Measurements from ENCODE around the gene DMRTA2.

The DMRTA2 gene

DNA sequence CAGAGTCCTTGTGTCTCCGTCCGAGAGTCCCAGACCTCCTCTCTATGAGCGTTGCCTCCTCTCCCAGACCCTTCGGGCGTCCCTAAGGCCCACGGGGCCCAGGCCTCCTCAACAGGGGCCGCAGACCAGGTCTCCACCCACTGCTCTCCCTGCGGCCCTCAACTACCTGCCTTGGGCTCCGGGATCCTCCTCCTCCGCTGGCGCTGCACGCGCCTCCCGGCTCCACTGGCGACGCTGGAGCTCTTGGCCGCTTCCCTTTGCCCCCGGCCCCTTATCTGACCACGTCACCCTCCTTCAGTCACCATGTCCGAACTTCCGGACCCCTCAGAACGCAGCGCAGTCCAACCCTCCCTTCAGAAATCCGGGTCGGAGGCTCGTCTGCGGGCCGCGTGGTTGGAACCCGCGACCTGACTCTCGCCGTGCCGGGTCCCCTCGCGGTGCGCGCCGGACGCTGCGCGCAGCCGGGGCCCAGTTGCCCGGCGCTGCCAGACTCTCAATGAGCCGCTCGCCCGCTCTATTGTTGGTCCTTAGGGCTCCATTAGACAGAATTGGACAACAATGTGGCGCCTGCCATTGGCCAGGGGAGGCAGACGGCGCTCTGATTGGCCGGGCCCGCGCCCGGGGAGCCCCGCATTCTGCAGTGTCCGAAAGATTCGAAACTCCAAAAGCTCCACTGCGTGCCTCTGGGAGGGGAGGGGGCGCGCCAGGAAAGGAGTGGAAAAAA lies at the start of gene DMRTA2:
TSS of gene DMRTA2 (minus strand) at position 498 of the 724 bp plus-strand sequence. CDS start 1,907 bp downstream, outside the sequence.
- DNase-seq, result peak in 25 of 56 donors; percentile 2 to 54 (median 17)

DNA sequence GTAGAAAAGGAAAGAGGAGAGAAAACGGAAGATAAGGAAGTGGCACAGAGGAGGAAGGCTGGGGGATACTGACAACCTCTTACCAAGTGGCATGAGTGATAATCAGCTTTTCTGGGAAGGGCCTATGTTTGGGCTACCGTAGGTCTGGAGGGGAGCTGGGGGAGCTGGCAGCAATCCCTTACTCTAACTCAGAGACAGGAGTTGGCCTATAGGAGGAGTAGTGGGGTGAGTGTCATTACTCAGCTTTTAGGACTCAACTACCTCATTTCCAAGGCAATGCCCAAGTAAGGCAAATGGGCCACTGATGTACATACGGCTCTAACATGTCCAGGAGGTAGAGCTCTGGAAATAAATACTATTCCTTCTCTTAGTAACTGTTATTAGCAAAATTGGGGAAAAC lies 48.7 kb upstream of the DMRTA2 start:
- DNase-seq, result no peak

DNA sequence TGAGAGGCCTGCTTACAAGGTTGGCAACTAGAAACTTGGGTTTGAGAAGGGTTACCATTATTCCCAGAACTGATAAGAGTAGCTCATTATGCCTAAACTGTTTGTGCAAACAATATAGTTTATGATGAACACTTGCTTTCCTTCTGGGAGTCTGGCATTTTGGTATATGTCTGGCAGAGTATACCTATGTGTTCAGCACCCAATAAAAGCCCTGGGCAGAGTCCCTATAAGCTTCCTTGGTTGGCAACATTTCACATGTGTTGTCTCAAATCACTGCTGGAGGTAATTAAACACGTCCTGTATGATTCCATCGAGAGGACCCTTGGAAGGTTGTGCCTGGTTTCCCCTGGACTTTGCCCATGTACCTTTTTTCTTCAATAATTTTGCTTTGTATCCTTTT lies 39.7 kb upstream of the DMRTA2 start:
- no peak for DNase-seq

DNA sequence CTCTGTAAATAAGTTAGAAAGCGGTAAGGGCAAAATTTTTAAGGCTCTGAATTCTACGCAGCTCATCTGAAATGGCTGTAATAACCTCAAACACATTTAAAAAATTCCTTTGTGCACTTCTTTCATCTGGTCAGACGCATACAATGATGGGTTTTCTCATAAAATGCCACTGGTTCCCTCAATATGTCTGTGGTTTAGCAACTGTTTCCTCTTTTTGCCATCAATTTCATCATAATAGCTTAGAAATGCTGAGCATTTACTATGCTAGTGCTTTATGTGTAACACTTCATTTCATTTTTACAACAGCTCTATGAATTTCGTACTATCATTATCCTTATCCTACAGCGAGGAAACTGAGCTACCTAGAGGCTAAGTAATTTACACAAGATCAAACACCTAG lies 35.3 kb upstream of the DMRTA2 start:
- no peak for DNase-seq

DNA sequence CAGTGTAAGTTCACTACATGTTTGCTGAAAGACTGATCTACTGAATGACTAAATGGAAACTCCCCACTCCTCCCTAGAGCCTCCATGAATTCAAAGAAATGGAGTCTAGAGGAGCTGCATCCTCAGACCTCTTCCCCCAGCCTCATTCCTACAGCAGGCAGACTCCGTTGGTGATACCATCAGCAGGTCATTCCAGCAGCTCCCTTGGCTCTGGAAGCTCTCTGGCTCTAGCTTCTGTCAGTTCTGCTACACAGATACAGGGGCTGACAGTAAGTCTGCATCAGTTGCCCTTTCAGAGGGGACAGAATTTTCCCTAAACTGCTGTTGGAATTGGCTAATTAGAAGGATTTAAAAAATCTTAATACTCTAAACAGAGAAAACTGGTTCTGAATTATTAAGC lies 31.7 kb upstream of the DMRTA2 start:
- DNase-seq, result no peak

DNA sequence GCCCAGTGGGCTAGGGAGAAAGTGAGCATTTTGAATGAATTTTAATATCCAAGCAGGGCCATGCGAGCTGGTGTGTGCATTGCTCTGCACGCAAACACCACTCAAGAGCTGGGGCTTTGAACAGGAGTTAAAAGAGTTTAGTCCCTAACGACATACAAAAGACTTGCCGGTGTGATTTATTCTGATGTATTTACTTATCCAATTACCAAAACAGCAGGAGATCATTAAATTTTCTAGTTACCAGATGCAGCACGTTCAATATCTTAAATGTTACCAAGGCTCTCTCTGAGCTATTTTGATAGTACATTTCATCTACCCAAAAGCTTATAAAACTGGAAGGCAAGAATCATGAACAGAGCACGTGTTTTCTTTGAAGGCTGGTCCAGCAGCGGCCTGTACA lies 30.0 kb upstream of the DMRTA2 start:
- DNase-seq, result no peak

DNA sequence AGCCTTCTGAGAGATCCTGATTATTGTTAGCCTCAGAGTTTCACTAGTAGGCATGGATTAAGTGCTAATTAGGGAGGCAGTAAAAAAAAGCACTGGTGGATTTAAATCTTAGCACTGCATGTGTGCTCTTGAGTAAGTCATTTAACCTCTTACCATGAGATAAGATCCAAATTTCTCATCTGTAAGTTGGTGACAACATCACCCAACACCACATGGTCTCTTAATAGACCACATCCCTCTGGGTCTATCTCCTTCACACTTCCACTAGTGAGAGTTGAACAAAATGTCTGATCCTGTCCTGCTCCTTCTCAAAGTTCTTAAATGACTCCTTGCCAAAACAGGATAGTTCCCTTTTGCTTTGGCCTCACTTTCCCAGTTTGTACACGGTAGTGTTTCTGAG lies 29.5 kb upstream of the DMRTA2 start:
- no peak for DNase-seq

DNA sequence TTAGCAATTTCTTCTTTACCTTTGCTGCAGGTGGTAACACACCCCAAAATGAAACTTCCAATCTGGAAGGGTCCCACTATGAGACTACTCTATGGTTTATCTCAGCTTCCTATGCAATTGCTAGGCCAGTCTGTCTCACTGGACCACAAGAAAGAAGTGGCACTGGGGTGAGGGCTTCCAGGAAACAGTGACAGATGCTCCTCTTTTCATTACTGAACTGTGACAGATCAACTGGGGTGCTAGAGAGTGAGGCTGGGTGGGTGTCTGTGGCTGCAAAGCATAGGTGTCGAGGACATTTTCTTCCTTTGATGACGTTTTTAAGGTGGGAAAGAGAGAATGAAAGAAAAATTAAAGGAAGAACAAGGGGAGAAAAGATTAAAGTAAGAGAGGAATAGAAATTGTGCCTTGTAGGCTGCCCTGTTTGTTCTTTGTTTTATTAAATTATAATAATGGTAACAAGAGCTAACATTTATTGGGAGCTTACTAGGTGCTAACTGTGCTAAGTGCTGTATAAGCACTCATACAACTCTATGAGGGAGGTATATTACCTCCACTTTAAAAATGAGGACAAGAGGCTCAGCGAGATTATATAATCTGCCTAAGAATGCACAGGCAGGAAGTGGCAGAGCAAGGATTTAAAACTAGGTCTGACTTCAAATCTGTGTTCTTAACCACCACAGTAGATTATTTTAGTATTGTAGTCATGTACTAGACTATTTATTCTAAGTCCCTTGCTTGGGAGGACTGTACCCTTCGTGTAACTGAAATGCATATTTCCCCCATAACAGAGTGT lies 27.8 kb upstream of the DMRTA2 start:
- DNase-seq, result no peak

DNA sequence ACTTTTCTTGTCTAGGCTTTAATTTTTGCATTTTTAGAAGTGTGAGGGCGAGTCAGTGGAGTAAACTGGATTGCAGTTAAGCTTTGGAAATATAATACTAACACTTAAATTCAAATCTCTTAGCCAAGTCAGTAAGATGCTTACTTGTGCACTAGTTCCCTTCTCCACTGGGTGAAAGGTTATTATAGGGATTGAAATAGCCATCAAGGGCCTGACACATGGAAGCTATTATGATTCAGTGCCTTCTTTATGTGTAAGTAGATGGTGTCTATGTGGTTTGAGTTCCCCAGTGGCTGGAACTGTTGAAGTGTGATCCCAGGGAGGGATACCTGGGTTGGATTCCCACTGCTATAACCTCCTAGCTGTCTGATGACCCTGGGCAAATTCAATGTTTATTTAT lies 24.7 kb upstream of the DMRTA2 start:
- no peak for DNase-seq

DNA sequence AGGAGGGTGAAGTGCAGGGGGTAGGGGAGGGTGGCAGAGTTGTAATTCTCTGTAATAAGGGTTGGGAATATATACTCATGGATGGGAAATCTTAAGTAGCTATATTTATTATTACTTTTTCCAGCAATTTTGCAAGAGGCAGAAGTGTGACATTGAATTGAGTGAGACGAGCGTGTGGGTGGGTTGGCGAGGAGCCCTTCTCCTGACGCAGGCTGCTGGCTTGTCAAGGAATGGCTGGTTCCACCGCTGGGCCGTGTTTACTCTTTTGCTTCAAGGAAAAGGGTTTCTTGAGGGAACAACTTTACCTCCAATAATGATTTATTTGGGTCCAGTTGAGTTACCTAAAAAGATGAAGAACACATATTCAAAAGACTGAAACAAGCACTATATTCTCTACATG lies 17.9 kb upstream of the DMRTA2 start:
- peak in 2 of 56 donors; percentile 1 to 2 for DNase-seq

DNA sequence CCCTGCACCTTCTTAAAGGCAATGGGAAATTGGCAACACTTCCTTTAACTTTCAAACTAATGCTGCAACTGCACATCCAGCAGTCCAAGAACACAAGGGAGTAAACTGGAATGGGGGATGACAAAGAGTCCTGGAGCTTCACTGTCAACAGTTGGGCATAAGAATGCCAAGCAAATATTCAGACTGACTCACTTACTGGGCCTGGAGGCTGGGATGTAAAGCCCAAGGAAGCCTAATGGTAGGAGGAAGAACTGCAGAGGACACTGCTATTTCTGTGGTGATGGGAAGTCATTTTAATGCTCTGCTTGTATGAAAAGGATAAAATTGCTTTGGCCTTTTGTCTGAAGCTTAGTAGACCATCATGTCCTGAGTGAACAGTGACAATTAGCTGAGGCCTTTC lies 15.7 kb upstream of the DMRTA2 start:
- DNase-seq, result no peak

DNA sequence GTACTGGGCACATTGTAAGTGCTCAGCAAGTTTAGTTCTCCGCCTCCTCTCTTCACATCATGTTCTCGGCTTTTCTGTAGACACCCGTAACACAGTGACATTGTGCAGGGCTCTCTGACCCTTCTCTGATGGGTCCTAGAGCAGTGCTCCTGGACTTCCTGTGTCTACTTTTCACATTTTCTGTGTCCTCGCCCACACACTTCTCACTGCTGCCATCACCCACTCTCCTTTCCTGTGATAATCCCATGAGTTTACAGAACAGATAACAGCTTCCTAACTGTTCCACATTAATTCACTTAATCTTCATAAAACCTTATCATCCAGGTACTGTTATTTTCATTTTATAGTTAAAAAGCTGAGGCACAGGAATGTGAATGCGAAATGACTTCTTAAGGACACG lies 13.2 kb upstream of the DMRTA2 start:
- DNase-seq, result no peak

DNA sequence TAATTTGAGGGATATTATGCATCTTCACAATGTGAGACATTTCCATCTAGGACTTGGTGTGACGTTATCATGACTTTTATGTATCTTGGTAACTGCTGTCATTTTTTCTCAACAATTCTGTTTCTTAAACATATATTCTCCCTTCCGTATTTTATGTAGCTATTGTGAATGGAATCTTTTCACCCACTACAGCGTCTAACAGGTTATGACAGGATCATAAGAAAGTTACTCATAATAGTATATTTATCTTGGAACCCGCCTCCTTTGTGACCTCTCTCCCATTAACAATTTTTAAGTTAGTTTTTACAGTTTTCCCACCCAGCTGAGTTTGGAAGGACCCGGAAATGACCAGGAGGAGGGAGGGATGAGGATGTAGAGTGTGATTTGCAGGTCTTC lies 6.8 kb upstream of the DMRTA2 start:
- no peak for DNase-seq

DNA sequence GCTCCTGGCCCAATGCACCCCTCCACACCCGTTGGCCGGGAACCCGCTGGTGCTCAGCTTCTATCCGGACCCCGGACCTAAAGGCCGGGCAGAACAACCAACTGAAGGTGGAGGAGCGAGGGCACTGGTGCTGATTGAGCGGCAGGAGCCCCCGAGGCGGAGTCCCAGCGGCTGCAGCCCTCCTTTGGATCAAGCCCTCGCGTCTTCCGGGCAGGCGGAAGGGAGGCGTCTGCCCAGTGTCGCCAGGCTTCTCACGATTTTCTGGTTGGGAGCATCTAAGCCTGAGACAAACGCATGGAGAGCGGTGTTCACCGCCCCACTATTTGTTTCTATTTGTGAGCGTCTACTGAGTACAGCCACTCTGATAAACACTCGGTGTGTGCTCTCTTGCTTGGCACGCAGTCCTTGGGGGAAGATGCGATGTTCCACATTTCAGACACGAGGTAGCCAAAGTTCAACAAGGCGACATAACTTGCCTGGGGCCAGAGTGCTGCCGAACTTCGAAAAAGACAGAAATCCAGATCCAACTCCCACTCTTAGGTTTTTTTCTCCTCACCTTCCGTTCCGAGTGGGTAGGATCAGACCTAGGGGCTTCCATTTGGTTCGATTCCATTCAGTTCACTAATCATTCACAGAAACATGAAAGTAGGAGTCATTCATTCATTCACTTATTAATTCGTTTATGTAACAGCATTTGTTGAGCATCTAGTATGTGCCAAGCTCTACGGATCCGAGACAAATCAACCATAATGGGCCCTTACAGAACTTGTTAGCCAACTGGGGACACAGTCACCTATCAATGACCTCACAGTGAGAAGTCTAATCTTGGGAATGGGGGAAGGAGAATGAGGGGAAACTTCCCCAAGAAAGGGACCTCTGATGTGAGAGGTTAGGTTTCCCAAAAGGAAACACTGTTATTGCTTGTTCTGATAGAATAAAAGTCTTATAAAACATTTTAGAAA lies 4.9 kb upstream of the DMRTA2 start:
- DNase-seq, result no peak

DNA sequence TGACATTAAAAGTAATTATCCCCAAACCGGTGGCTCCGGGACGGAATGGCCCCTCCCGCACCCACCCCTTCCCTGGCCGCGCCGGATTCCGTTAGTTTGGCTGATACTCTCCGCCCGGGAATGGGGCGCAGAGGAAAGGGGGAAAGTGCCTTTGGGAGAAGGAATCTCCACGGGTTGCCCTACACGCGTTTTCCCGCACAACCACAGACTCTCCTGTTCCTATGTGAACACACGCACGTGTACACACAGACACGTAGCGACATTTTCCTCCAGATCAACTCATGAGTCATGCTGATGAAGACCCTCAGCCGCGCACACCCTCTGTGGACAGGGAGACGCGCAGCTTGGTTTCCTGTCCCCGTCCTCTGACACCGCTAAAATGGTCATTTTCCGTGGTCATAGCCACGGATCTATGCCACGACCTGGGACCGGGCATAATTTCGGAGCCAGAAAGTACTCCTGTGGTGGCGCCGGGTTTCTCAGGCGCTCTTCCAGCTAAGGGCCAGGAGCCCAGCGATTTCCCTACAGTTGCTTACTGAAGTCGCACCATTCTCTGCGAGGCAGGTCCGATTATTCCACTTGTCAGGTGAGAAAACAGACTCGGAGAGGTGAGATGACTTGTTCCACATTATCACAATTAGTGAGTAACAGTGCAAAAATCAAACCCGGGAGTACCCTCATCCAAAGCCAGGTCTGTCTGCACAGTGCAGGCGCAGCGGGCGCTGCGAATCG lies 4.0 kb upstream of the DMRTA2 start:
- DNase-seq, result no peak

DNA sequence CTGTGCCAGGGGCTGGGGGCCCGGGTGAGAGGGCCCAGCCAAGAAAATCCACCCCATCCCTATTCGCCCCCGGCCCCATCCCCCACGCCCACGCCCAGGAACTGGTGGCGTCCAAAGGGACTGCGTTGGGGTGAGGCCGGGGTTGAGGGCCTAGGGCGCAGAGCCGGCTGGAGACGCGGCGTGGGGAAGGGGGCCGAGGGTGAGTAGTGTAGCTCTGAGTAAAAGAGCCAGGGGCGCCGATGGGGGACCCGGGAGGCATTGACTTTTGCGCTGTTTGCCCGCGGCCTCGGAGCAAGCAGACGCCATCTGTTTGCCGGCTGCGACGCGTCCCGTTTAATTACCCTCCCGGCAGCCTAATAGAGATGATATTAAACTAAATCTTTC lies 3.5 kb upstream of the DMRTA2 start:
- DNase-seq, result no peak

DNA sequence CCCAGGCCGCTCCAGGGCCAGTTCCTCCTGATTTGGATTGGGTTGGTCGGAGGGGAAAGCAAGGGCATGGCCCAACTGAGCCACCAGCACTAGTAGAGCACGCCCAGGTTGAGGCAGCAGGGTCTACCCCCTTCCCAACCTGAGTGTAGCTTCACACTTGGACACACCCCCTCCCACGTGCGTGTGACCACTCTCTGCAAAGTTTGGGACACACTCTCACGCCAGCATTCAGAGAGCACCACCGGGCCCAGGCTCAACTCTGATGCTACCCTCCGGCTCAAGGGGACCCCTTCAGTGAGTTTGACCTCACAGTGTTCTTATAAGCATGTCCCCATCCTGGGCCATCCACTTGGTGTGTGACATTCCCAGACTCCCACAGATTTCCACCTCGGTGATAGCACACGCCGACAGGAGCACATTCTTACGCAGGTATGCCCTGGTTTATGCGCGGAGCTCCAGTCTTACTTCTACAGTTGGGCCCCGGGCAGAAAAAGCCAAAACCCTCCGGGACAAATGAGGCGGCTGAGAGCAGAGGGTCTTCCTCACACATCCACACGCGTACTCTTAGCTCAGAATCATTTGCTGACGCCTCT lies 3.0 kb upstream of the DMRTA2 start:
- DNase-seq, result no peak

DNA sequence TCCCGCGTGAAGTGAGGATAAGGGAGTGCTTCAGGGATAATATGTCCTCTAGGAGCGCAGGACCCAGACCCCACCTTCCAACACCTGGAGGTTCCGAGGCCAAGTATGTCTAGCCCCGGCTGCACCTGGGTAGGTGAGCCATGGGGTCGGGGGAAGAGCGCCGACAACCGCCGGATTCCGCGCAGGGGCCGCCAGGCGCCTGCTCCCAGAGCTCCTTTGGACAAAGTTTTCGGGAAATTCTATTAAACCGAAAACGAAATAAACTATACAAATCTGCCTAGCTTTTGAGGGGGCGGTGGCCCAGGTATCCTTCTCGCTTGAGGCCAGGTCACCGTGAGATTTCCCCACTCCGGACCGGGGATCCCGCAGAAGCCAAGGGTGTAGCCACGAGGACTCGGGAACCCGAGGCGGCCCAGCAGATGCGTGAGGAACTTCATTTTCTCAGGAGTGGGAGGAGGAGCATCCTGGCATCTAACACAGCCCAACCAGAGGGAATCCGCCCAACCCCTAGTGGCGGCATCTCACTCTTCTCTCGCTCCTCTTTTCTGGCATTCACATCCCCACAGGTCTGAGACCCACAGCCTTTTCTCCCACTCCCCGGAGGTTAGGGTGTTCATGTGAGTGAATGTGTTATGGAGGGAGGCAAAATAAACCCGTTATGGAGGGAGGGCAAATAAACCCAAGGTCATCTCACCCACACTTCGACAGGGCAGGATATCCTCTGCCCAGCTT lies 2.3 kb upstream of the DMRTA2 start:
- no peak for DNase-seq

DNA sequence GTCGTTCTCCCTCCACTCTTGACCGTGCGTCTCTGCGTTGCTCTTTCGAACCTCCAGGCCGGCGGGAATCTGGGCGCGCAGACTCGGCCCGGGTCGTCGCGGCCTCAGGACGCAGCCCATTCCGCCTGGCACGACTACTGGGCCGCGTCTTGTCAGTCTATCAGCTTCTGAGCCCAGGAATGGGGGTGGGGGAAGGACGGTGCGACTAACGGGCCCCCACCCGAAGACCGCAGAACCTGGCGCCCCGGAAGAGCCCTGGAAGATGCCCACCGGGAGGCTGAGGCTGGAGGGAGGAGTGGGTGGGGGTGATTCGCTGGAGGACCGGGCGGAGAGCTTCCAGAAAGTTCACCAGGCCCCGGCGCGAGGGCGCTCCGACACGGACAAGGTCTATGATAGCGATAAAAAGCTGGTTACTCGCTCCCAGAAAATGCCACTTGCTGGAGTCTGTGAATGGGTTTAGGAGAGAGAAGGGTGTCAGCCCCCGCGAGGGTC lies 1.7 kb upstream of the DMRTA2 start:
- no peak for DNase-seq

All from amygdala (tissue), 56 donors.